ENCODE measurements around the gene MYO16. TPM values are rescaled to one million over a fixed set of nuclear protein-coding genes. Genes with fewer than 3 reads are reported as not detected.

MYO16 gene
- total and polyA plus RNA-seq, 7 donors, result 0.01 to 0.46 (median 0.30) TPM

- Histone ChIP-seq H3K9me3 (peaks cover 8% of the 10 kb centered on the region), H3K27me3 (ENCODE audit: insufficient read depth in 3 of 3, low read length in 2 of 3) (no peaks in the 10 kb centered on the region), H3K4me3 (no peak overlapping the region), H3K36me3 (ENCODE audit: insufficient read depth in 1 of 2, low read depth in 1 of 2) (no peaks in the 10 kb centered on the region), H3K4me1 (peaks cover 3% of the 10 kb centered on the region), H3K27ac (peak overlapping the region; percentile 61)
- intact Hi-C loops (cut with DNase I), result loop anchor here in 1 of 2 donors (5.0 kb wide), 1 partner anchor 92 kb away; no protein-coding TSS in a partner anchor
- WGBS, 3 donors, result 76 to 83% (median 81%) methylated on average over 7 of the region's 7 CpGs
- no peak for ATAC-seq
- no peak for DNase-seq
- no peak for TF ChIP-seq CTCF (IDR thresholded peaks at IDR 0.05)
Observed at GRCh38 chr13:109244566-109244965, 615.2 kb downstream of the MYO16 start.

- intact Hi-C loops (cut with DNase I), result no loop called here
- DNase-seq (no peak), ATAC-seq (no peak)
- H3K4me3 ChIP-seq, result no peak overlapping the region
- no peak for TF ChIP-seq CTCF (IDR thresholded peaks at IDR 0.05)
- WGBS, 3 donors, result 76 to 94% (median 94%) methylated on average over 1 of the region's 1 CpG
- peaks cover 3% of the 10 kb centered on the region for H3K4me1 ChIP-seq
- H3K9me3 ChIP-seq, result peaks cover 8% of the 10 kb centered on the region
- no peak overlapping the region for H3K27ac ChIP-seq
- no peaks in the 10 kb centered on the region for H3K36me3 ChIP-seq (ENCODE audit: insufficient read depth in 1 of 2, low read depth in 1 of 2)
- H3K27me3 ChIP-seq (ENCODE audit: insufficient read depth in 3 of 3, low read length in 2 of 3), result no peaks in the 10 kb centered on the region
Observed at GRCh38 chr13:109246001-109246400, 616.6 kb downstream of the MYO16 start.

- Histone ChIP-seq H3K36me3 (ENCODE audit: insufficient read depth in 1 of 2, low read depth in 1 of 2) (no peaks in the 10 kb centered on the region), H3K27me3 (ENCODE audit: insufficient read depth in 3 of 3, low read length in 2 of 3) (no peaks in the 10 kb centered on the region), H3K4me1 (no peaks in the 10 kb centered on the region), H3K4me3 (no peak overlapping the region), H3K9me3 (peaks cover 8% of the 10 kb centered on the region), H3K27ac (no peak overlapping the region)
- intact Hi-C loops (cut with DNase I), result no loop called here
- ATAC-seq (no peak), DNase-seq (no peak)
- TF ChIP-seq CTCF (IDR thresholded peaks at IDR 0.05), result no peak
- 82 to 90% (median 83%) methylated on average over 4 of the region's 4 CpGs for WGBS, 3 donors
Observed at GRCh38 chr13:109249780-109250528, 620.5 kb downstream of the MYO16 start.

GRCh38 chr13:109251956-109252355 lies 622.5 kb downstream of the MYO16 start:
- no peak for TF ChIP-seq CTCF (IDR thresholded peaks at IDR 0.05)
- H3K27ac ChIP-seq, result no peak overlapping the region
- ATAC-seq (no peak), DNase-seq (no peak)
- H3K4me3 ChIP-seq, result no peak overlapping the region
- H3K36me3 ChIP-seq (ENCODE audit: insufficient read depth in 1 of 2, low read depth in 1 of 2), result no peaks in the 10 kb centered on the region
- H3K27me3 ChIP-seq (ENCODE audit: insufficient read depth in 3 of 3, low read length in 2 of 3), result no peaks in the 10 kb centered on the region
- H3K9me3 ChIP-seq, result peaks cover 8% of the 10 kb centered on the region
- intact Hi-C loops (cut with DNase I), result no loop called here
- WGBS, 3 donors, result 33 to 47% (median 42%) methylated on average over 2 of the region's 2 CpGs
- H3K4me1 ChIP-seq, result no peaks in the 10 kb centered on the region

GRCh38 chr13:109253316-109253715 lies 623.9 kb downstream of the MYO16 start:
- Histone ChIP-seq H3K9me3 (no peaks in the 10 kb centered on the region), H3K27me3 (ENCODE audit: insufficient read depth in 3 of 3, low read length in 2 of 3) (no peaks in the 10 kb centered on the region), H3K4me3 (no peak overlapping the region), H3K27ac (no peak overlapping the region), H3K36me3 (ENCODE audit: insufficient read depth in 1 of 2, low read depth in 1 of 2) (no peaks in the 10 kb centered on the region), H3K4me1 (no peaks in the 10 kb centered on the region)
- WGBS, 3 donors, result 57 to 73% (median 69%) methylated on average over 1 of the region's 1 CpG
- TF ChIP-seq CTCF (IDR thresholded peaks at IDR 0.05), result no peak
- ATAC-seq (no peak), DNase-seq (no peak)
- intact Hi-C loops (cut with DNase I), result no loop called here

All from psoas muscle (tissue), 8 donors.